K562 (cell line): ENCODE results near the gene EPB41L2. TPM values are rescaled to one million over a fixed set of nuclear protein-coding genes. Genes with fewer than 3 reads are reported as not detected.

Source experiments
- BCLAF1 ChIP-seq, 2 experiments: fragments of 450-650 bp in 1 of 2; IDR thresholded peaks; 2 replicates each; pipeline ENCODE4 v1.6.1; 2011 to 2017; ENCODE audit warnings: low read depth in 2 of 2, antibody characterized with exemption in 1 of 2, borderline replicate concordance in 1 of 2, low read length in 1 of 2, mild to moderate bottlenecking in 1 of 2, mixed read lengths in 1 of 2; ENCODE audit not compliant: control insufficient read depth in 1 of 2
- EWSR1 ChIP-seq: fragments of 450-650 bp; IDR thresholded peaks from 2 replicates; pipeline ENCODE4 v1.6.1; 2018; ENCODE audit warnings: borderline replicate concordance, mild to moderate bottlenecking, low read depth, moderate library complexity; ENCODE audit not compliant: partially characterized antibody
- MITF ChIP-seq: IDR thresholded peaks from 2 replicates; pipeline ENCODE4 v1.6.1; 2014; ENCODE audit warnings: antibody characterized with exemption
- MTF1 ChIP-seq: fragments of 250-450 bp; sonication (Bioruptor Pico); IDR thresholded peaks from 2 replicates; pipeline ENCODE4 v1.9.0; 2021; ENCODE audit warnings: moderate library complexity, mild to moderate bottlenecking, inconsistent platforms, borderline replicate concordance
- TOE1 ChIP-seq, 2 experiments: fragments of 450-650 bp in 1 of 2; sonication (generic) in 1 of 2; formaldehyde crosslinking in 1 of 2; IDR thresholded peaks; 2 replicates each; pipeline versions ENCODE4 v1.7.1 to v1.8.0; 2016 to 2022; ENCODE audit warnings: borderline replicate concordance in 2 of 2, mild to moderate bottlenecking in 2 of 2, antibody characterized with exemption in 1 of 2, inconsistent platforms in 1 of 2, low read depth in 1 of 2, missing genetic modification reagents in 1 of 2, moderate library complexity in 1 of 2
- XRCC3 ChIP-seq: fragments of 450-650 bp; IDR thresholded peaks from 2 replicates; pipeline ENCODE4 v1.6.1; 2017; ENCODE audit warnings: mild to moderate bottlenecking, moderate library complexity
- polyA plus RNA-seq, 8 experiments: library from polyadenylated mRNA; depleted of rRNA in 4 of 8; stranded (reverse) in 5 of 8; unstranded in 3 of 8; fragments of >200 nt; fragmentation: Nextera tagmentation in 2 of 8; fragmentation: Illumina TruSeq in 1 of 8; extraction: Ambion mirVana in 2 of 8; extraction: Trizol in 1 of 8; gene quantifications; 2 replicates each; pipeline versions ENCODE4 v1.2.1 to v1.2.3, GENCODE V29; 2011 to 2014; ENCODE audit warnings: inconsistent platforms in 1 of 8, missing spikeins in 1 of 8
- total RNA-seq, 7 experiments: library from RNA; depleted of rRNA in 6 of 7; stranded (reverse); fragments of >200 nt in 6 of 7; fragmentation: Illumina TruSeq in 2 of 7; extraction: Trizol in 2 of 7; gene quantifications; 2 replicates each; pipeline versions ENCODE4 v1.2.1 to v1.2.3, GENCODE V29; 2011 to 2021; ENCODE audit warnings: low replicate concordance in 1 of 7

EPB41L2 gene
- total and polyA plus RNA-seq, 9 of the 15 experiments (the other 6 are each of a cell fraction or from before 2014, with no cell fraction given): 5.1 to 53.6 (median 25.0) TPM

GRCh38 chr6:130937942-130938604, 125.0 kb downstream of the EPB41L2 start (continued):
- no peak for TF ChIP-seq MITF
- no peak for TF ChIP-seq XRCC3
- no peak for TF ChIP-seq EWSR1
- no peak for TF ChIP-seq MTF1 (CRISPR knock-in tag)
- TF ChIP-seq TOE1 (IDR thresholded peaks at IDR 0.05; ENCODE audit: borderline replicate concordance): no peak
- no peak for TF ChIP-seq TOE1 (CRISPR knock-in tag; IDR thresholded peaks at IDR 0.05; ENCODE audit: borderline replicate concordance, low read depth)
- no peak for TF ChIP-seq BCLAF1 (IDR thresholded peaks at IDR 0.05; ENCODE audit: borderline replicate concordance in 1 of 2, control insufficient read depth in 1 of 2, low read depth in 2 of 2, low read length in 1 of 2)
- TF ChIP-seq, all 486 proteins: peak for 0
